Activated T-cell treated with anti-CD3 and anti-CD28 coated beads, Interleukin-2, amount 50 U/mL, for 4 hours (primary cell): ENCODE data around the gene OOSP4B. TPM values are rescaled to one million over a fixed set of nuclear protein-coding genes. Genes with fewer than 3 reads are reported as not detected.
"Not testable (repeated sequence)": the region's sequence is repeated elsewhere in the genome, so short reads cannot be mapped to it uniquely, and the experiment has no call there.

Source experiments
- ATAC-seq, 2 donors: fragments of 200-7000 bp; cut with Tn5 transposase; one replicate each; pipeline ENCODE4 v1.10.0; 2021
- DNase-seq: peaks from one replicate; pipeline ENCODE4 v3.0.0-alpha.2; 2020
- H3K27me3 Mint-ChIP-seq: one replicate; pipeline ENCODE4 v1.8.0; 2021; ENCODE audit warnings: low read depth, mixed read lengths
- H3K36me3 Mint-ChIP-seq: one replicate; pipeline ENCODE4 v1.8.0; 2022; ENCODE audit warnings: mixed read lengths; ENCODE audit not compliant: insufficient read depth
- H3K4me1 Mint-ChIP-seq: one replicate; pipeline ENCODE4 v1.8.0; 2021; ENCODE audit warnings: low read depth, mixed read lengths
- H3K4me3 Mint-ChIP-seq: one replicate; pipeline ENCODE4 v1.8.0; 2021; ENCODE audit warnings: mild to moderate bottlenecking, moderate library complexity, mixed read lengths
- H3K9me3 Mint-ChIP-seq: one replicate; pipeline ENCODE4 v1.8.0; 2021; ENCODE audit warnings: mixed read lengths
- total RNA-seq, 3 donors: library from RNA; stranded (reverse); gene quantifications; one replicate each; pipeline ENCODE4 v1.2.1, GENCODE V29; 2021

OOSP4B gene
- not detected for total RNA-seq

DNA sequence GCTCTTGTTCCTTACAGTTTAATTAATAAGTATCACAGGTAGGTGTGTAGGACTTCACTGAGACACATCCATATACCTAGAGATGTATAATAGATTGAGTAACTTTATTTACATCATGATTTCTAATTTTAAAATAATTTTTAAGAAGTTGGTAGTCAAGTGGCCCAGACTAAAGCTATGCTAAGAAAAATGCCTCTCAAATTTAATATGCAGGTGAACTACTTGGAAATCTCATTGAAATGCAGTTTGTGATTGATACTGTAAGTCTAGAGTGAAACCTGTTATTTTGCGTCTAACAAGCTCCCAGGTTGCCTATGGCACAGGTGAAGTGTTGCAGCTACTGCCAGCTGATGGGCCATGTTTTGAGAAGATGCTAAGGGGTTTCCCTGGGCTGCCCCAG, at the start of gene OOSP4B:
OOSP4B (plus strand) TSS at position 301 of the 400 bp plus-strand sequence.
- H3K27me3 Mint-ChIP-seq = peaks cover 9% of the 10 kb centered on the region
- no peaks in the 10 kb centered on the region for H3K9me3 Mint-ChIP-seq
- ATAC-seq = no peak
- H3K4me3 Mint-ChIP-seq = no peak within 1 kb of the TSS
- H3K4me1 Mint-ChIP-seq = no peaks in the 10 kb centered on the region
- no peaks in the 10 kb centered on the region for H3K36me3 Mint-ChIP-seq
- no peak for DNase-seq

DNA sequence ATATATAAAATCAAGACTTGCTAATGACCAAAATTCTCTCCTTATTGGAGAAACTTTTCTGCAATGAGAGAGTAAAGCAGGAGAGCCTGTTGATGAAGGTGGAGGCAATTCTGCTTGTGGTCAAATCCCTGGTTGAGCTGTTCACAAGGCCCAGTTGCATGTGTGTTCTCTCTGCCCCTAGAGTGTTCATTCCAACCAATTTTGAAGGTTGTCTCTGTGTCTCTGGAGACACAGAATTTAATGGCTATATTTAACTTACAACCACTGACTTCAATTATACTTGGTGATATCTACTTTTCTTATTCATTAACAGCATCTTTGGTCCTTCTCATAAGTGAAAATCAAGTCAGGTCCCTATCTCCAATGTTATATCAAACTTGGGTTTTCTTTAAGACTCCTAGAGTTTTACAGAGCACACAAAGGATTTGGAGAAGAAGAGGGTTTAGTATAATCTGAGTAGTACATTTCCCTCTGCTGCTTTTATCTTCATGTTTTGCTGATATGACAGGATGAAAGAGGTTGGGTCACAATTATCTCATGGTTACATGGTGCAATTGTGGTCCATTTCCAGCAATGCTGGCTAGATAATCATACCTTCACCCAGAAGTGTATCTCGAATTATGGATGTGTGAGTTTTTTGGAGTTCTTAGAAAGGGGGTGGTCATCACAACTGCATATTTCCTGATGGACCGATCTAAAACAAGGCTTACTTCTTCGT, 49.1 kb upstream of the OOSP4B start:
- DNase-seq = no peak
- no peaks in the 10 kb centered on the region for H3K4me1 Mint-ChIP-seq
- ATAC-seq = no peak
- no peaks in the 10 kb centered on the region for H3K9me3 Mint-ChIP-seq
- H3K4me3 Mint-ChIP-seq = no peak overlapping the region
- H3K27me3 Mint-ChIP-seq = peaks cover 2% of the 10 kb centered on the region
- no peaks in the 10 kb centered on the region for H3K36me3 Mint-ChIP-seq

DNA sequence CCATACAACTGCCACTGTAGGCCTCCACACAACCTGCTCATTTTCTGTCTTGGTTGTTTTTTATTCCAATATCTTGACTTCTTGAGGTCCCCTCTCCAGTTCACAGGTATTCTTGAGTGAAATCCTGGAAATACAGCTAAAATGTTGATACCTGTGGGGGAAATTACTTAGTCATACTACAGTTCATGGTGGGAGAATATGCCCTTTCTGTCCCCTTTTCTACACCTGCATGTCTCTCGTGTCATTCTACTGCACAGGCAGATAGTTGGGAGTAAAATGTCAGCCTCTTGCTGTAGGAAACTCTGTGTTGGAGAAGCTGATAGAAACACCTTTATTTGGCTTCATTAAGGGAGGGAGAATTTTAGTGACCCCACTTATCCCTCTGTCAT, 48.6 kb upstream of the OOSP4B start:
- no peaks in the 10 kb centered on the region for H3K36me3 Mint-ChIP-seq
- ATAC-seq (no peak), DNase-seq (no peak)
- no peaks in the 10 kb centered on the region for H3K4me1 Mint-ChIP-seq
- peaks cover 2% of the 10 kb centered on the region for H3K27me3 Mint-ChIP-seq
- H3K4me3 Mint-ChIP-seq = no peak overlapping the region
- H3K9me3 Mint-ChIP-seq = no peaks in the 10 kb centered on the region

DNA sequence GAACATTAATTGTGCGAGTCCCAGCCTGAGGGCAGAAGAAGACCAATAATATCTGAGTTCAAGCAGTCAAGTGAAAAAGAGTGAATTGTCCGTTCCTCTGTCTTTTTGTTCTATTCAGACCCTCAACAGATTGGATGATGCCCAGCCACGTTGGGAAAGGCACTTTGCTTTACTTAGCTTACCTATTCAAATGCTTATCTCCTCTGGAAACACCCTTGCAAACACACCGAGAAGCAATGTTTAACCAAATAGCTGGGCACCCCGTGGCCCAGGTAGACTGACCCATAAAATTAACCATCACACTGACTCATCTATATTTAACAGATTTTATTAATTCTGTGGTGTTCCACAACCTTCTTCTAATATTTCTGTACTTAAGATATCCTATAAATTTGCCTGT, 43.9 kb upstream of the OOSP4B start:
- H3K27me3 Mint-ChIP-seq = no peaks in the 10 kb centered on the region
- no peaks in the 10 kb centered on the region for H3K4me1 Mint-ChIP-seq
- ATAC-seq (no peak), DNase-seq (no peak)
- H3K9me3 Mint-ChIP-seq = no peaks in the 10 kb centered on the region
- no peak overlapping the region for H3K4me3 Mint-ChIP-seq
- no peaks in the 10 kb centered on the region for H3K36me3 Mint-ChIP-seq

DNA sequence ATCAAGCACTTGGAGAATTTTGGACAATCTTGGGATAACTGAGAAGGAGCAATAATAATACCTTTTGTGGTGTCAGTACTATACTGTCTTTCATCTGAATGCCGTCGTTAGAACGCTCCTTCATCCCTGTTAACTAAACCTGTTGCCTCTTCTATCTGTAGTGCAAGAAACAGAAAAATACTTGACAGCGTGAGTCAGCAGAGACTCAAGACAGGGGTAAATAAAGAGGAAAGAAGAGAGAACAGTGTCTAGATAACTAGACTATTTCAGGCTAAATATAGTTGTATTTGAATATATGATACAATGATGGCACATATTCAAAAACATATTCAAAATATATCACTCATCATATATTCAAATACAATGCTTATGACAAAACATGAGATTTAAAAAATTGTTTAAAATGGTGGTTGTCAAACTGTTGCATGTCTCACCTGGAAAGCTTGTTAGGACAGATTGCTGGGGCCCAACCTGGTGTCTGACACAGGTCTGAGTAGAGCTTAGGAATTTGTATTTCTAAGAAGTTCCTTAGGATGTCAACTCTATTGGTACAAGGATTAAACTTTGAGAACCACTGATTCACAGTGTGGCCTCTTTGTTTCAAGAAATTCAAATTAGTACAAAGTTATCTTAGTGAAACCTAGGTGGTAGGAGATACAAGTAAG, 35.7 kb upstream of the OOSP4B start:
- H3K27me3 Mint-ChIP-seq = peaks cover 11% of the 10 kb centered on the region
- ATAC-seq = no peak
- H3K36me3 Mint-ChIP-seq = no peaks in the 10 kb centered on the region
- no peak overlapping the region for H3K4me3 Mint-ChIP-seq
- no peaks in the 10 kb centered on the region for H3K9me3 Mint-ChIP-seq
- H3K4me1 Mint-ChIP-seq = no peaks in the 10 kb centered on the region
- no peak for DNase-seq

DNA sequence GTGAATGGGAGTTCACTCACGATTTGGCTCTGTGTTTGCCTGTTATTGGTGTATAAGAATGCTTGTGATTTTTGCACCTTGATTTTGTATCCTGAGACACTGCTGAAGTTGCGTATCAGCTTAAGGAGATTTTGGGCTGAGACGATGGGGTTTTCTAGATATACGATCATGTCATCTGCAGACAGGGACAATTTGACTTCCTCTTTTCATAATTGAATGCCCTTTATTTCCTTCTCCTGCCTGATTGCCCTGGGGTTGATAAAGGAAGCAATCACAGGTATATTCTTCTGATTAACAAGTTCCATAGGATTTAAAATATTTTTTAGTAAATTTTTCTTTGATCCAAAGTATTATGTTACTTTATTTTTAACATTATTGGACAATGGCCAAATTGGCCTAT, 34.9 kb upstream of the OOSP4B start:
- not testable (repeated sequence) for H3K4me3 Mint-ChIP-seq, H3K9me3 Mint-ChIP-seq, H3K4me1 Mint-ChIP-seq, H3K36me3 Mint-ChIP-seq, DNase-seq, ATAC-seq
- peaks cover 11% of the 10 kb centered on the region for H3K27me3 Mint-ChIP-seq

DNA sequence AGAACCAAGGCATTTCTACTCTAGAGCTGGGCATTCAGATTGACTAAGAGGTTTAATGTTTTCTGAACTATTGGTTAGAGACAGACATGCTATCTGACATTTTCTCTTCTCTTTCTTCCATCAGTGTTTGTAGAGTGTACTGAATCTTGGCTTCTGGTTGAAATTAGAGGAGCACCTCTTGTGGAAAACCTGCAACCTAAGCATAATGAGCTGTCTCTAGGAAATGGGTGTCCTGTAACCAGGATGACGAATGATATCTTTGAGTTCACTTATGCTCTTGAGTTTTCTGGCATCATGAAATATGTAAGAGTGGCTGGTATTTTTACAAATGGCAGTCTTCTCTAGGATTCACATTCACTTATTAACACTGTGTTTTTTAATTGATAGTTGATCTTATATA, 33.8 kb upstream of the OOSP4B start:
- ATAC-seq (no peak), DNase-seq (no peak)
- no peaks in the 10 kb centered on the region for H3K4me1 Mint-ChIP-seq
- H3K9me3 Mint-ChIP-seq = no peaks in the 10 kb centered on the region
- no peak overlapping the region for H3K4me3 Mint-ChIP-seq
- H3K36me3 Mint-ChIP-seq = no peaks in the 10 kb centered on the region
- H3K27me3 Mint-ChIP-seq = peaks cover 11% of the 10 kb centered on the region

DNA sequence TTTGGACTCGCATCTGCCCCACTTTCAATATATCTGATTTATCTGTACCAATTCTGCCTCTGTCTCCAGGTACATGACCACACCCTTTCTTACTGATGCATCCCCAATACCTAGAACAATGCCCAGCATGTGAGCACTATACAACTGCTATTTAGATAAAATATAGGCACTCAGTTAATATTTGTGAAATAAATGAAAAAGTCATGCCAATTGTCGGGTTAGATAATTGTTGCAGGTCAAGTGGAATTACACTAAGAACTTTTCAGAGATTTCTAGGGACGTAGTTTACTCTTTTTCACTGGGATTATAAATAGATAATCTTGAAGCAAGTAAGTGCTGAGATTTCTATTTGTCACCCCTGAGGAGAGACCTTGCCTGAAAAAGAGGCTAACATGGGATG, 32.6 kb upstream of the OOSP4B start:
- DNase-seq (no peak), ATAC-seq (no peak)
- peaks cover 6% of the 10 kb centered on the region for H3K9me3 Mint-ChIP-seq
- H3K36me3 Mint-ChIP-seq = no peaks in the 10 kb centered on the region
- H3K27me3 Mint-ChIP-seq = peaks cover 11% of the 10 kb centered on the region
- H3K4me3 Mint-ChIP-seq = no peak overlapping the region
- no peaks in the 10 kb centered on the region for H3K4me1 Mint-ChIP-seq

DNA sequence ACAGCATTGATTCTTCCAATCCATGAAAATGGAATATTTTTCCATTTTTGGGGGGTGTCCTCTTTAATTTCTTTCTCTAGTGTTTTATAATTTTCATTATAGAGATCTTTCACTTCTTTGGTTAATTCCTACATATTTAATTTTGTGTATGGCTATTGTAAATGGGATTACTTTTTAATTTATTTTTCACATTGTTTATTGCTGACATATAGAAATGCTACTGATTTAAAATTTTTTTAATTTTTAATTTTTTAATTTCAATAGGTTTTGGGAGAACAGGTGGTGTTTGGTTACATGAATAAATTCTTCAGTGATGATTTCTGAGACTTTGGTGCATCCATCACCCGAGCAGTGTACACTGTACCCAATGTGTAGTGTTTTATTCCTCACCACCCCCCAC, 26.6 kb upstream of the OOSP4B start:
- ATAC-seq (no peak), DNase-seq (no peak)
- no peaks in the 10 kb centered on the region for H3K36me3 Mint-ChIP-seq
- peaks cover 5% of the 10 kb centered on the region for H3K27me3 Mint-ChIP-seq
- H3K4me1 Mint-ChIP-seq = no peaks in the 10 kb centered on the region
- H3K4me3 Mint-ChIP-seq = no peak overlapping the region
- H3K9me3 Mint-ChIP-seq = peaks cover 21% of the 10 kb centered on the region

DNA sequence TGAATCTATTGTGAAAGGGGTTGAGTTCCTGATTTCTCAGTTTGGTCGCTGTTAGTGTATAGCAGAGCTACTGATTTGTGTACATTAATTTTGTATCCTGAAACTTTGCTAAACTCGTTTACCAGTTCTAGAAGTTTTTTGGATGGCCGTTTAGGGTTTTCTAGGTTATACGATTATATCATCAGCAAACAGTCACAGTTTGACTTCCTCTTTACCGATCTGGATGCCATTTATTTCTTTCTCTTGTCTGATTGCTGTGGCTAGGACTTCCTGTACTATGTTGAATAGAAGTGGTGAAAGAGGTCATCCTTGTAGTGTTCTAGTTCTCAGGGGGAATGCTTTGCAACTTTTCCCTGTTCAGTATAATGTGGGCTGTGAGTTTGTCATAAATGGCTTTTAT, 24.6 kb upstream of the OOSP4B start:
- peaks cover 6% of the 10 kb centered on the region for H3K27me3 Mint-ChIP-seq
- no peaks in the 10 kb centered on the region for H3K4me1 Mint-ChIP-seq
- DNase-seq (no peak), ATAC-seq (no peak)
- no peak overlapping the region for H3K4me3 Mint-ChIP-seq
- H3K36me3 Mint-ChIP-seq = no peaks in the 10 kb centered on the region
- peaks cover 21% of the 10 kb centered on the region for H3K9me3 Mint-ChIP-seq

DNA sequence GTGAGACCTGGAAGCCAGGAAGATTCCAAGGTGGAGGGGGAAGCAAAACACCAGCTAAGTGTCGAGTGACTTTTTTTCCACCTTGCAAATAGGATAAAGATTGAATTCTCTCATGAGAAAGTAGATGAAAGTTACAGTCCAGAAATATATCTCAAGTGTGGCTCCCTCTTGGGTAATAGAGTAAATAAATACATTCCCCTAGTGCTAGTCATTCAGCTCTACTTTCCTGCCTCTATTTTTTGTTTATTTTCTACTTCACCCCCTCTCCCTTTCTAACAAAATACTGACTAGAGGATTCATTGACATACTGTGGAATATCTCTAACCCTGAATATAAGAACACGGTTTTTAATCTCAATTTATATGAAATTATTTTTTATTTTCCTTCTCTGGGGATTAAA, 19.2 kb upstream of the OOSP4B start:
- Mint-ChIP-seq H3K4me1 (no peaks in the 10 kb centered on the region), H3K4me3 (no peak overlapping the region), H3K36me3 (no peaks in the 10 kb centered on the region), H3K27me3 (peaks cover 15% of the 10 kb centered on the region), H3K9me3 (no peaks in the 10 kb centered on the region)
- DNase-seq = no peak
- no peak for ATAC-seq

DNA sequence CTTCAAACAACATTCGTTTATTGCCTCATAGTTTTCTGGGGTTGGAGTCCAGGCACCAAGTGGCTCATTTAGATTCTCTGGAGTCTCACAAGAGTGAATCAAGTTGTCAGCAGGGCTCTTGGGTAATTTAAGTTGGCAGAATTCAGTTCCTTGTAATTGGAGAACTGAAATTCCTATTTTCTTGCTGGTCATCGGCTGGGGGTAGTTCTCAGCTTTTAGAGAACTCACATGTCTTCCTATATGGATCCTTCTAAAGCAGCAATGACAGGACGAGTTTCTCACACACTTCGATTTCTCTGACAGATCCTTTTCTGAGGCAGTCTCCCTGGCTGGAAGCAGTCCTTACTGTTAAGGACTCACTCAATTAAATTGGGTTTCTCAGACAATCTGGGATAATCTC, 17.3 kb upstream of the OOSP4B start:
- no peak overlapping the region for H3K4me3 Mint-ChIP-seq
- ATAC-seq (no peak), DNase-seq (no peak)
- H3K27me3 Mint-ChIP-seq = peaks cover 12% of the 10 kb centered on the region
- no peaks in the 10 kb centered on the region for H3K9me3 Mint-ChIP-seq
- H3K36me3 Mint-ChIP-seq = no peaks in the 10 kb centered on the region
- H3K4me1 Mint-ChIP-seq = no peaks in the 10 kb centered on the region

DNA sequence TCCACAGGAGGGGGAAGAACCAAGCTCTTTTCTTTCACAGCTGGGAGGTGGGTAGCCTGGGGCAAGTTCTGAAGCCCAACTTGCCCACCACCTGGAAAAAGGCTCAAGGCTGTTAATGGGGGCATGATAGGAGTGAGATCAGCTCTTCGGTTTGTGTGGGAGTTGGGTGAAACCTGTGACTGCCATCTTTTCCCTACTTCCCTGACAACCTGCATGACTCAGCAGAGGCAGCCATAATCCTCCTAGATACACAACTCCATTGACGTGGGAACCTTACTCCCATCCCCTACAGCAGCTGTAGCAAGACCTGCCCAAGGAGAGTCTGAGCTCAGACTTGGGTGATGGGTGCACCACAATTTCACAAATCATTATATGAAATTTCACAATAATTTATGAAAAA, 13.3 kb upstream of the OOSP4B start:
- no peaks in the 10 kb centered on the region for H3K4me1 Mint-ChIP-seq
- H3K4me3 Mint-ChIP-seq = no peak overlapping the region
- no peaks in the 10 kb centered on the region for H3K9me3 Mint-ChIP-seq
- no peaks in the 10 kb centered on the region for H3K36me3 Mint-ChIP-seq
- no peak for DNase-seq
- H3K27me3 Mint-ChIP-seq = peaks cover 5% of the 10 kb centered on the region
- no peak for ATAC-seq

DNA sequence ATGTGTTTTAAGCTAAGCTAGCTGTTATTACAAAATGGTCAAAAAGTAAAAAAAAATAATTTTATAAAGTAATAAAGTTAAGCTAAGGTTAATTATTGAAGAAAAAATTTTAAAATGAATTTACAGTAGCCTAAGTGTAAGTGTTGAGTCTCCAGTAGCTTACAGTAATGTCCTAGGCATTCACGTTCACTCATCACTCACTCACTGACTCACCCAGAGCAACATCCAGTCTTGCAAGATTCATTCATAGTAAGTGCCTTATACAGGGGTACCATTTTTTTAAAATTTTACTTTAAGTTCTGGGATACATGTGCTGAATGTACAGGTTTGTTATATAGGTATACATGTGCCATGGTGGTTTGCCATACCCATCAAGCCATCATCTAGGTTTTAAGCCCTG, 11.6 kb upstream of the OOSP4B start:
- no peak for DNase-seq
- no peaks in the 10 kb centered on the region for H3K4me1 Mint-ChIP-seq

DNA sequence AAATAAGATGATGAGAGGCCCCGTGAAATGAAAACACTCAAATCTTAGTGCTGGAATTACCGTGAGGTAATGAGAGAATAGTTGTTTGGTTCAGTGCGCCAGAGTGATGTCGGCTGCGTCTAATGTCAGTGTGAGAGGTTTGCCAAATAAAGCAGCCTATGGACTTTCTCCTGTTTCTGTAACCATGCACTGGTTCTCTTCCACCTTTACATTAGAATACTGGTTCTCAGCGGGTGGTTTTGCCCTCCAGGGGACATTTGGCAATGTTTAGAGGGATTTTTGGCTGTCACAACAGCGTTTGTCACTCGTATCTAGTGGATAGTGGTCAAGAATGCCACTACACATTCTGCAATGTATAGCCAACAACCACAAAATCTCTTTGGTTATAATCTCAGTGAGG, 1.1 kb downstream of the OOSP4B start:
- DNase-seq = no peak
- Mint-ChIP-seq H3K27me3 (peaks cover 7% of the 10 kb centered on the region), H3K4me3 (no peak overlapping the region), H3K9me3 (no peaks in the 10 kb centered on the region), H3K4me1 (no peaks in the 10 kb centered on the region), H3K36me3 (no peaks in the 10 kb centered on the region)
- no peak for ATAC-seq

More for the DNA sequence above, 11.6 kb upstream of the OOSP4B start:
- Mint-ChIP-seq H3K36me3 (no peaks in the 10 kb centered on the region), H3K9me3 (no peaks in the 10 kb centered on the region), H3K27me3 (peaks cover 6% of the 10 kb centered on the region), H3K4me3 (no peak overlapping the region)
- no peak for ATAC-seq
